H1 (cell line): Measurements from ENCODE around the gene LCOR. TPM values are rescaled to one million over a fixed set of nuclear protein-coding genes. Genes with fewer than 3 reads are reported as not detected.

Experiments used
- CTCF ChIA-PET: fragments of 300-600 bp; sonication (Branson Sonifier 250); formaldehyde crosslinking; loops from one replicate; lab custom pipeline; 2021; ENCODE audit not compliant: partially characterized antibody; lab: Charles Lee
- POLR2A ChIA-PET: fragments of 300-600 bp; sonication (Branson Sonifier 250); formaldehyde crosslinking; loops from one replicate; lab custom pipeline; 2021; ENCODE audit warnings: inconsistent platforms; ENCODE audit not compliant: partially characterized antibody; lab: Charles Lee
- DNase-seq, 2 experiments: peaks; one replicate each; pipeline versions ENCODE4 v3.0.0 to v3.0.0-alpha.2; 2010 to 2022; ENCODE audit warnings: low spot score in 2 of 2, low read depth in 1 of 2, mixed read lengths in 1 of 2
- FAIRE-seq: peaks from 2 replicates; lab custom pipeline; 2011; peaks lifted over from hg19 to GRCh38; lab: Jason Lieb, UNC
- H2AFZ ChIP-seq: 2 replicates; pipeline ENCODE4 v1.8.1; 2012; ENCODE audit warnings: low read length, inconsistent platforms
- H2AK5ac ChIP-seq: 2 replicates; pipeline ENCODE4 v1.6.1; 2013; ENCODE audit warnings: low read depth, low read length
- H2BK120ac ChIP-seq: replicated peaks from 2 replicates; pipeline ENCODE3; 2013; ENCODE audit warnings: low read depth, low read length, inconsistent platforms
- H2BK12ac ChIP-seq: 2 replicates; pipeline ENCODE4 v1.6.1; 2013; ENCODE audit warnings: low read depth, low read length
- H2BK15ac ChIP-seq: 2 replicates; pipeline ENCODE4 v1.6.1; 2013; ENCODE audit warnings: low read length
- H2BK20ac ChIP-seq: 2 replicates; pipeline ENCODE4 v1.6.1; 2013; ENCODE audit warnings: low read length
- H2BK5ac ChIP-seq: 2 replicates; pipeline ENCODE4 v1.6.1; 2013; ENCODE audit warnings: low read depth, low read length
- H3K14ac ChIP-seq: 2 replicates; pipeline ENCODE4 v1.6.1; 2013; ENCODE audit warnings: inconsistent platforms; ENCODE audit not compliant: insufficient read length
- H3K18ac ChIP-seq: 2 replicates; pipeline ENCODE4 v1.6.1; 2013; ENCODE audit warnings: low read length; ENCODE audit errors: extremely low read depth
- H3K23ac ChIP-seq: 2 replicates; pipeline ENCODE4 v1.6.1; 2013; ENCODE audit warnings: inconsistent platforms; ENCODE audit not compliant: insufficient read length
- H3K23me2 ChIP-seq: 2 replicates; pipeline ENCODE4 v1.6.1; 2013; ENCODE audit warnings: low read depth, low read length
- H3K27ac ChIP-seq: 2 replicates; pipeline ENCODE4 v1.6.1; 2011; ENCODE audit warnings: low read depth, low read length, inconsistent platforms
- H3K27me3 ChIP-seq, 4 experiments: replicated peaks in 1 of 4; 1 replicate in 1 of 4; 2 replicates in 3 of 4; pipeline versions ENCODE4 v1.6.1 to v1.8.1; 2011 to 2013; ENCODE audit warnings: low read length in 3 of 4, mild to moderate bottlenecking in 3 of 4, inconsistent platforms in 2 of 4, mixed read lengths in 2 of 4, moderate library complexity in 1 of 4; ENCODE audit not compliant: control insufficient read depth in 3 of 4, insufficient read depth in 3 of 4; ENCODE audit errors: extremely low read depth in 1 of 4
- H3K36me3 ChIP-seq, 4 experiments: 2 replicates each; pipeline versions ENCODE4 v1.6.1 to v1.8.1; 2011 to 2013; ENCODE audit warnings: mild to moderate bottlenecking in 4 of 4, low read length in 3 of 4, moderate library complexity in 2 of 4, control low read depth in 1 of 4, inconsistent platforms in 1 of 4; ENCODE audit not compliant: insufficient read depth in 4 of 4, control insufficient read depth in 2 of 4
- H3K4ac ChIP-seq: replicated peaks from 2 replicates; pipeline ENCODE3; 2013; ENCODE audit warnings: low read length, low read depth, mixed read lengths, inconsistent platforms; ENCODE audit not compliant: insufficient read length
- H3K4me1 ChIP-seq, 4 experiments: replicated peaks in 1 of 4; 1 replicate in 1 of 4; 2 replicates in 3 of 4; pipeline versions ENCODE4 v1.6.1 to v1.8.1; 2011 to 2013; ENCODE audit warnings: low read length in 3 of 4, inconsistent platforms in 2 of 4, mixed read lengths in 1 of 4; ENCODE audit not compliant: insufficient read depth in 4 of 4, control insufficient read depth in 3 of 4
- H3K4me2 ChIP-seq, 2 experiments: 2 replicates each; pipeline versions ENCODE4 v1.6.1 to v1.8.1; 2011 to 2013; ENCODE audit warnings: low read depth in 2 of 2, low read length in 2 of 2, control low read depth in 1 of 2, inconsistent platforms in 1 of 2, mild to moderate bottlenecking in 1 of 2; ENCODE audit not compliant: insufficient read depth in 1 of 2
- H3K4me3 ChIP-seq, 4 experiments: fragments of 200-600, 300-600 bp in 1 of 4; sonication (generic), shearing (Covaris generic), sonication (Bioruptor Twin) in 1 of 4; 2 replicates each; pipeline versions ENCODE4 v1.5.1 to v1.8.1; 2011 to 2016; ENCODE audit warnings: low read length in 4 of 4, low read depth in 3 of 4, control low read depth in 2 of 4, inconsistent platforms in 2 of 4, mild to moderate bottlenecking in 2 of 4, mixed read lengths in 1 of 4, moderate library complexity in 1 of 4; ENCODE audit not compliant: insufficient read depth in 2 of 4; ENCODE audit errors: extremely low read depth in 1 of 4
- H3K56ac ChIP-seq: replicated peaks from 2 replicates; pipeline ENCODE3; 2013; ENCODE audit warnings: low read depth, mild to moderate bottlenecking, mixed read lengths, low read length, inconsistent platforms; ENCODE audit not compliant: insufficient read length
- H3K79me1 ChIP-seq: 2 replicates; pipeline ENCODE4 v1.6.1; 2013; ENCODE audit warnings: low read depth, low read length, control low read depth
- H3K79me2 ChIP-seq, 2 experiments: 2 replicates each; pipeline versions ENCODE4 v1.6.1 to v1.8.1; 2012 to 2013; ENCODE audit warnings: low read length in 2 of 2, mild to moderate bottlenecking in 2 of 2, inconsistent platforms in 1 of 2; ENCODE audit not compliant: insufficient read depth in 2 of 2, control insufficient read depth in 1 of 2
- H3K9ac ChIP-seq, 4 experiments: replicated peaks in 1 of 4; 1 replicate in 1 of 4; 2 replicates in 3 of 4; pipeline versions ENCODE4 v1.6.1 to v1.8.1; 2011 to 2013; ENCODE audit warnings: low read depth in 3 of 4, low read length in 3 of 4, control low read depth in 2 of 4, mild to moderate bottlenecking in 2 of 4, moderate library complexity in 2 of 4, inconsistent platforms in 1 of 4; ENCODE audit errors: extremely low read depth in 1 of 4
- H3K9me3 ChIP-seq, 2 experiments: 2 replicates each; pipeline versions ENCODE4 v1.6.1 to v1.8.1; 2012 to 2013; ENCODE audit warnings: mild to moderate bottlenecking in 2 of 2, moderate library complexity in 2 of 2, control low read depth in 1 of 2, inconsistent platforms in 1 of 2, low read depth in 1 of 2, low read length in 1 of 2, mixed read lengths in 1 of 2; ENCODE audit not compliant: insufficient read depth in 2 of 2
- H4K20me1 ChIP-seq, 2 experiments: replicated peaks in 1 of 2; 2 replicates each; pipeline versions ENCODE3 to v1.8.1; 2011 to 2013; ENCODE audit warnings: inconsistent platforms in 2 of 2, low read length in 2 of 2, mild to moderate bottlenecking in 1 of 2; ENCODE audit not compliant: insufficient read depth in 2 of 2, control insufficient read depth in 1 of 2
- H4K5ac ChIP-seq: 2 replicates; pipeline ENCODE4 v1.6.1; 2013; ENCODE audit warnings: low read length, low read depth, mixed read lengths, inconsistent platforms; ENCODE audit not compliant: insufficient read length
- H4K8ac ChIP-seq: 2 replicates; pipeline ENCODE4 v1.8.0; 2013; ENCODE audit warnings: mild to moderate bottlenecking, moderate library complexity, low read length, inconsistent platforms; ENCODE audit not compliant: insufficient read depth; ENCODE audit errors: extremely low read depth
- H4K91ac ChIP-seq: replicated peaks from 2 replicates; pipeline ENCODE3; 2013; ENCODE audit warnings: low read length, mixed read lengths, inconsistent platforms; ENCODE audit not compliant: insufficient read length
- ATF3 ChIP-seq: IDR thresholded peaks from 2 replicates; pipeline ENCODE4 v1.6.1; 2011; ENCODE audit warnings: low read depth, mild to moderate bottlenecking, low read length; ENCODE audit not compliant: insufficient read depth
- CHD2 ChIP-seq: IDR thresholded peaks from 2 replicates; pipeline ENCODE4 v1.6.1; 2012; ENCODE audit warnings: low read length, improper control_type of control experiment
- CTBP2 ChIP-seq: IDR thresholded peaks from 2 replicates; pipeline ENCODE4 v1.7.0; 2011; ENCODE audit warnings: borderline replicate concordance, mild to moderate bottlenecking, moderate library complexity, mixed read lengths, low read length; ENCODE audit not compliant: insufficient read depth, insufficient read length
- EGR1 ChIP-seq: IDR thresholded peaks from 2 replicates; pipeline ENCODE4 v1.6.1; 2011; ENCODE audit warnings: low read depth, low read length, borderline replicate concordance
- KDM1A ChIP-seq: fragments of 200-600, 300-600 bp; sonication (generic); IDR thresholded peaks from 2 replicates; pipeline ENCODE4 v1.7.1; 2016; ENCODE audit warnings: mild to moderate bottlenecking, low read length, borderline replicate concordance
- MAFK ChIP-seq: IDR thresholded peaks from 2 replicates; pipeline ENCODE4 v1.6.1; 2012; ENCODE audit warnings: low read depth, mild to moderate bottlenecking, improper control_type of control experiment, low read length
- SIN3A ChIP-seq, 2 experiments: IDR thresholded peaks in 1 of 2; conservative IDR thresholded peaks in 1 of 2; 2 replicates each; pipeline ENCODE4 v1.6.1; 2011 to 2012; ENCODE audit warnings: low read length in 2 of 2, improper control_type of control experiment in 1 of 2, low read depth in 1 of 2, mild to moderate bottlenecking in 1 of 2
- TAF7 ChIP-seq: optimal IDR thresholded peaks from 2 replicates; pipeline ENCODE3; 2011; ENCODE audit warnings: low read depth, mild to moderate bottlenecking, inconsistent platforms, low read length, moderate library complexity, borderline replicate concordance
- TBP ChIP-seq: IDR thresholded peaks from 2 replicates; pipeline ENCODE4 v1.6.1; 2011; ENCODE audit warnings: low read depth, low read length, improper control_type of control experiment
- ZNF274 ChIP-seq: IDR thresholded peaks from 2 replicates; pipeline ENCODE4 v1.7.0; 2012; ENCODE audit warnings: low read length, borderline replicate concordance; ENCODE audit errors: extremely low read depth
- WGBS, 2 experiments: shearing (Covaris generic) in 1 of 2; methylation state at CpG; one replicate each; pipeline versions ENCODE4 v1.1.6 to v1.1.7; 2013 to 2015; ENCODE audit warnings: low lambda C conversion rate in 2 of 2, mixed read lengths in 2 of 2, inconsistent platforms in 1 of 2, low coverage in 1 of 2, missing lambda C conversion rate in 1 of 2; ENCODE audit not compliant: insufficient replicate concordance in 2 of 2, insufficient coverage in 1 of 2, insufficient read length in 1 of 2; ENCODE audit errors: extremely low coverage in 1 of 2, missing lambda C conversion rate in 1 of 2; 5-methylcytosine and 5-hydroxymethylcytosine counted together
- polyA plus RNA-seq, 7 experiments: library from polyadenylated mRNA; depleted of rRNA in 3 of 7; stranded (reverse) in 5 of 7; unstranded in 2 of 7; fragments of >200 nt in 5 of 7; fragments of 200-250 nt in 2 of 7; gene quantifications; 1 replicate in 5 of 7; 2 replicates in 1 of 7; 4 replicates in 1 of 7; pipeline versions ENCODE4 v1.2.1 to v1.2.3, GENCODE V29; 2011 to 2013; ENCODE audit warnings: missing spikeins in 2 of 7, mixed read lengths in 2 of 7
- total RNA-seq: library from RNA; stranded (reverse); fragmentation: NEBNext Ultra II Directional; extraction: Animal tissue kit (Norgen Biotek cat#: 25700); gene quantifications from 2 replicates; pipeline ENCODE4 v1.2.1, GENCODE V29; 2021

LCOR gene
- total and polyA plus RNA-seq, 2 of the 8 experiments (the other 6 are each of a cell fraction or from before 2014, with no cell fraction given) = 4.7 to 25.5 TPM

DNA sequence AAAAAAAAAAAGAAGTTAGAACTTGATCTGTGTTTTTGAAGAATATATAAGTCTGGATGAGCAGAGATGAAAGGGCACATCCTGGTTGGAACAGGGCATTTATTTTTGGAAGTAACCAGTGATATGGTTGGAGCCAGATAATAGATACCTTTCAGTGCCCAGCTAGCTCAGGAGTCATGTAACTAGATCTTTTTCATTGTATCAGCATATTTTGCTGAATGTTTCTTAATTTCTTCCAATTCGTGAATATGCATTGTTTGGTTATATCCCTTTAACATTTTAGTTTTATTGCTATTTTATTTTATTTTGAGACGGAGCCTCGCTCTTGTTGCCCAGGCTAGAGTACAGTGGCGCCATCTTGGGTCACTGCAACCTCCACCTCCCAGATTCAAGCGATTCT, 81.8 kb downstream of the LCOR start:
- H3K4me2 ChIP-seq = no peak overlapping the region
- H3K9me3 ChIP-seq = no peaks in the 10 kb centered on the region
- H3K14ac ChIP-seq = no peak overlapping the region
- DNase-seq (no peak), FAIRE-seq (no peak)
- no peak overlapping the region for H2BK20ac ChIP-seq
- no peak overlapping the region for H4K5ac ChIP-seq
- no peak overlapping the region for H3K18ac ChIP-seq
- peaks cover 0 to 10% of the 10 kb centered on the region in 2 experiments; a peak in 1 of 4 replicates for H3K79me2 ChIP-seq
- H3K27ac ChIP-seq = no peak overlapping the region
- no peaks in the 10 kb centered on the region; a peak in 2 of 8 replicates for H3K36me3 ChIP-seq
- no peak for TF ChIP-seq ZNF274
- no peak for TF ChIP-seq TAF7
- TF ChIP-seq EGR1 = no peak
- TF ChIP-seq CTBP2 = no peak
- no peak for TF ChIP-seq CHD2
- no peak for TF ChIP-seq ATF3
- no peak for TF ChIP-seq SIN3A (conservative IDR thresholded peaks at IDR 0.05 in 1 of 2, IDR thresholded peaks at IDR 0.05 in 1 of 2; ENCODE audit: low read depth in 1 of 2, low read length in 2 of 2)
- TF ChIP-seq KDM1A = no peak
- no peak for TF ChIP-seq TBP
- TF ChIP-seq MAFK = no peak
- no peak overlapping the region for H2AFZ ChIP-seq
- no peaks in the 10 kb centered on the region for H3K23me2 ChIP-seq
- H3K9ac ChIP-seq = no peak overlapping the region
- H4K8ac ChIP-seq = no peak overlapping the region
- ChIA-PET POLR2A (interaction anchor here (0.6 kb wide), 1 partner anchor 10 kb away, joined by 3 read pairs; no protein-coding TSS in a partner anchor), CTCF (interaction anchor here (0.8 to 1.1 kb wide), 2 partner anchors 10 to 16 kb away, joined by 3 read pairs; no protein-coding TSS in a partner anchor)
- whole genome bisulfite sequencing, 2 experiments = 95% methylated on average over 5 of the region's 5 CpGs; no CpG with 5 or more reads in 1 of the 2 experiments
- no peaks in the 10 kb centered on the region for H3K4me1 ChIP-seq
- H3K79me1 ChIP-seq = no peaks in the 10 kb centered on the region
- H2BK12ac ChIP-seq = no peak overlapping the region
- H2AK5ac ChIP-seq = no peak overlapping the region
- no peak overlapping the region for H2BK120ac ChIP-seq
- H2BK5ac ChIP-seq = no peak overlapping the region
- H4K20me1 ChIP-seq = peaks cover 0 to 1% of the 10 kb centered on the region in 2 experiments
- H3K4ac ChIP-seq = no peak overlapping the region
- H4K91ac ChIP-seq = no peak overlapping the region
- no peak overlapping the region for H2BK15ac ChIP-seq
- no peak overlapping the region for H3K56ac ChIP-seq
- H3K27me3 ChIP-seq = no peaks in the 10 kb centered on the region
- no peak overlapping the region for H3K23ac ChIP-seq
- H3K4me3 ChIP-seq = no peak overlapping the region
